NCI-H1417 treated with DMSO at 0.1 percent for 48 hours (cell line): ENCODE measurements around the gene ARNT2.

ENCODE experiments used
- DNase-seq: peaks from one replicate; lab custom pipeline; 2025; lab: John Stamatoyannopoulos, UW

ARNT2 gene

GRCh38 chr15:80576519-80577090 lies 172.4 kb downstream of the ARNT2 start:
- no peak for DNase-seq

- DNase-seq: no peak
Measured at GRCh38 chr15:80577552-80578205, 173.5 kb downstream of the ARNT2 start.

- DNase-seq: no peak
Measured at GRCh38 chr15:80578206-80578595, 174.0 kb downstream of the ARNT2 start.

GRCh38 chr15:80578871-80579270 lies 174.7 kb downstream of the ARNT2 start:
- DNase-seq: no peak

- DNase-seq: no peak
Measured at GRCh38 chr15:80579611-80580010, 175.4 kb downstream of the ARNT2 start.

GRCh38 chr15:80580106-80580505 lies 175.9 kb downstream of the ARNT2 start:
- no peak for DNase-seq

GRCh38 chr15:80580536-80581260 lies 176.5 kb downstream of the ARNT2 start:
- no peak for DNase-seq

- DNase-seq: no peak
Measured at GRCh38 chr15:80581976-80582375, 177.8 kb downstream of the ARNT2 start.

GRCh38 chr15:80582816-80583423 lies 178.7 kb downstream of the ARNT2 start:
- no peak for DNase-seq

- DNase-seq: no peak
Measured at GRCh38 chr15:80584561-80584964, 180.4 kb downstream of the ARNT2 start.

- DNase-seq: no peak
Measured at GRCh38 chr15:80584973-80585525, 180.9 kb downstream of the ARNT2 start.

- no peak for DNase-seq
Measured at GRCh38 chr15:80585544-80586018, 181.4 kb downstream of the ARNT2 start.

GRCh38 chr15:80586161-80586560 lies 182.0 kb downstream of the ARNT2 start:
- no peak for DNase-seq

- DNase-seq: no peak
Measured at GRCh38 chr15:80587007-80587406, 182.8 kb downstream of the ARNT2 start.

- no peak for DNase-seq
Measured at GRCh38 chr15:80587816-80588456, 183.8 kb downstream of the ARNT2 start.

- DNase-seq: no peak
Measured at GRCh38 chr15:80588801-80589200, 184.6 kb downstream of the ARNT2 start.

GRCh38 chr15:80590761-80591355 lies 186.7 kb downstream of the ARNT2 start:
- DNase-seq: no peak

- DNase-seq: no peak
Measured at GRCh38 chr15:80591471-80591870, 187.3 kb downstream of the ARNT2 start.

- DNase-seq: no peak
Measured at GRCh38 chr15:80591938-80592825, 188.0 kb downstream of the ARNT2 start.

GRCh38 chr15:80593486-80594030 lies 189.4 kb downstream of the ARNT2 start:
- DNase-seq: no peak
